Transverse colon (tissue), 4 donors: ENCODE measurements around the gene SPATS1. TPM values are rescaled to one million over a fixed set of nuclear protein-coding genes. Genes with fewer than 3 reads are reported as not detected.
A peak's percentile ranks its signal among the peaks of the same experiment; 100 is the strongest.

Source experiments
- DNase-seq: peaks from one replicate; pipeline ENCODE4 v3.0.0-alpha.2; 2019
- H3K27ac ChIP-seq, 4 donors: fragments of 200-600 bp; sonication (generic); 2 replicates each; pipeline ENCODE4 v1.5.1; 2016 to 2018; ENCODE audit warnings: inconsistent platforms in 4 of 4
- H3K27me3 ChIP-seq: fragments of 200-600 bp; sonication (generic); 2 replicates; pipeline ENCODE4 v1.5.1; 2017; ENCODE audit warnings: inconsistent platforms
- H3K36me3 ChIP-seq, 4 donors: fragments of 200-600 bp; sonication (generic); 2 replicates each; pipeline ENCODE4 v1.5.1; 2017 to 2019; ENCODE audit warnings: inconsistent platforms in 4 of 4
- H3K4me1 ChIP-seq, 4 donors: fragments of 200-600 bp; sonication (generic); 2 replicates each; pipeline ENCODE4 v1.5.1; 2017 to 2020; ENCODE audit warnings: inconsistent platforms in 4 of 4
- H3K4me3 ChIP-seq, 4 donors: fragments of 200-600 bp; sonication (generic); 1 replicate in 1 of 4; 2 replicates in 3 of 4; pipeline versions ENCODE4 v1.5.1 to v1.6.1; 2017 to 2019; ENCODE audit warnings: inconsistent platforms in 4 of 4
- H3K9me3 ChIP-seq, 2 donors: fragments of 200-600 bp; sonication (generic); 2 replicates each; pipeline ENCODE4 v1.5.1; 2017 to 2019; ENCODE audit warnings: inconsistent platforms in 2 of 2
- CTCF ChIP-seq, 5 experiments: fragments of 200-600 bp in 3 of 5; fragments of 450-650 bp in 2 of 5; sonication (generic) in 3 of 5; IDR thresholded peaks; 1 replicate in 2 of 5; 2 replicates in 3 of 5; pipeline ENCODE4 v1.5.1; 2016 to 2017; ENCODE audit warnings: antibody characterized with exemption in 5 of 5, inconsistent platforms in 3 of 5, mild to moderate bottlenecking in 2 of 5, moderate library complexity in 1 of 5
- EP300 ChIP-seq: sonication (generic); formaldehyde crosslinking; IDR thresholded peaks from one replicate; pipeline ENCODE4 v1.6.1; 2017; ENCODE audit warnings: antibody characterized with exemption, low read depth
- POLR2A ChIP-seq: fragments of 450-650 bp; IDR thresholded peaks from one replicate; pipeline ENCODE4 v1.6.1; 2016; ENCODE audit warnings: antibody characterized with exemption, mild to moderate bottlenecking, moderate library complexity
- POLR2AphosphoS5 ChIP-seq, 3 donors: sonication (generic); formaldehyde crosslinking; IDR thresholded peaks; one replicate each; pipeline ENCODE4 v1.6.1; 2016; ENCODE audit warnings: antibody characterized with exemption in 3 of 3
- WGBS, 2 donors: methylation state at CpG; one replicate each; pipeline ENCODE4 v1.1.5; 2018; ENCODE audit warnings: low coverage in 1 of 2; 5-methylcytosine and 5-hydroxymethylcytosine counted together
- in situ Hi-C, 4 donors: fragments of 200-750 bp; cut with MboI; loops; one replicate each; pipeline versions ENCODE4 v1.15.0 to v1.15.1; 2017; ENCODE audit warnings: low sequenced_read_pairs in 3 of 4, low pct_ligation_motif_present in 1 of 4, low pct_unique_long_range_greater_than_20kb in 1 of 4
- intact Hi-C: fragments of 100-400 bp; cut with DNase I; formaldehyde crosslinking; loops from one replicate; pipeline ENCODE4 v1.15.1; 2023; ENCODE audit warnings: low total_unique reads
- total RNA-seq, 4 donors: library from RNA; depleted of rRNA; stranded (reverse); fragments of >200 nt; gene quantifications; one replicate each; pipeline ENCODE4 v1.1.0, GENCODE V29; 2016

SPATS1 gene
- total RNA-seq, 4 donors from 2014 or later = not detected

GRCh38 chr6:44388887-44389286, 46.4 kb downstream of the SPATS1 start:
- H3K36me3 ChIP-seq = peaks cover 0 to 23% (median 10%) of the 10 kb centered on the region in 4 donors
- TF ChIP-seq EP300 (no peak), CTCF (IDR thresholded peaks at IDR 0.05) (no peak), POLR2A (no peak), POLR2AphosphoS5 (IDR thresholded peaks at IDR 0.05) (no peak)
- WGBS, 2 donors = 61 to 68% methylated on average over 5 of the region's 5 CpGs
- H3K27ac ChIP-seq = no peak overlapping the region
- H3K9me3 ChIP-seq = no peaks in the 10 kb centered on the region
- H3K4me1 ChIP-seq = peaks cover 8 to 32% (median 26%) of the 10 kb centered on the region in 4 donors
- no peaks in the 10 kb centered on the region for H3K27me3 ChIP-seq
- intact Hi-C loops (no loop called here), in situ Hi-C loops (no loop called here)
- no peak for DNase-seq
- H3K4me3 ChIP-seq = peak overlapping the region in 2 of 4 donors; percentile 66 to 97

- Histone ChIP-seq H3K4me1 (peaks cover 8 to 32% (median 26%) of the 10 kb centered on the region in 4 donors), H3K4me3 (no peak overlapping the region), H3K27me3 (no peaks in the 10 kb centered on the region), H3K27ac (no peak overlapping the region), H3K9me3 (no peaks in the 10 kb centered on the region), H3K36me3 (peaks cover 0 to 30% (median 14%) of the 10 kb centered on the region in 4 donors)
- no peak for DNase-seq
- intact Hi-C loops = no loop called here
- 71 to 95% methylated on average over 1 of the region's 1 CpG for WGBS, 2 donors
- in situ Hi-C loops = no loop called here
- TF ChIP-seq POLR2A = no peak
- no peak for TF ChIP-seq EP300
- no peak for TF ChIP-seq POLR2AphosphoS5 (IDR thresholded peaks at IDR 0.05)
- TF ChIP-seq CTCF (IDR thresholded peaks at IDR 0.05) = no peak
Measured at GRCh38 chr6:44390158-44390683, 47.8 kb downstream of the SPATS1 start.

Other genes with a start within 250 kb of the SPATS1 start
- gene MRPL14, start 215.2 kb upstream of the SPATS1 start, total RNA-seq = 10 to 100 TPM; 15.5 to 54.6 (median 45.9) TPM
- 100 to 1,000 TPM in 2 of 4 donors, 10 to 100 TPM in 2; 35.0 to 258 (median 89.4) TPM for gene TMEM63B, start 215.1 kb upstream of the SPATS1 start, total RNA-seq
- gene CAPN11, start 183.8 kb upstream of the SPATS1 start, total RNA-seq = 10 to 100 TPM in 1 of 4 donors, 1 to 10 TPM in 2, not detected in 1; 1.6 to 19.8 (median 4.9) TPM
- under 1 TPM in 1 of 4 donors, not detected in 3; 0.95 TPM for gene MYMX, start 125.7 kb upstream of the SPATS1 start, total RNA-seq
- gene SLC29A1, start 119.1 kb upstream of the SPATS1 start, total RNA-seq = 10 to 100 TPM; 25.1 to 45.2 (median 35.6) TPM
- 100 to 1,000 TPM; 105 to 371 (median 242) TPM for gene HSP90AB1, start 95.5 kb upstream of the SPATS1 start, total RNA-seq
- gene SLC35B2, start 85.1 kb upstream of the SPATS1 start, total RNA-seq = 10 to 100 TPM in 3 of 4 donors, 1 to 10 TPM in 1; 9.0 to 36.4 (median 22.5) TPM
- gene NFKBIE, start 77.1 kb upstream of the SPATS1 start, total RNA-seq = 10 to 100 TPM in 3 of 4 donors, 1 to 10 TPM in 1; 2.6 to 67.3 (median 19.0) TPM
- gene TMEM151B, start 72.2 kb upstream of the SPATS1 start, total RNA-seq = 1 to 10 TPM in 2 of 4 donors, under 1 TPM in 2; 0.14 to 3.8 (median 1.7) TPM
- 10 to 100 TPM in 3 of 4 donors, 1 to 10 TPM in 1; 9.1 to 18.3 (median 14.8) TPM for gene AARS2, start 29.3 kb upstream of the SPATS1 start, total RNA-seq
- 10 to 100 TPM in 3 of 4 donors, 1 to 10 TPM in 1; 8.2 to 49.6 (median 15.2) TPM for gene CDC5L, start 45.1 kb downstream of the SPATS1 start, total RNA-seq